ENCODE measurements around the gene SRF.
A peak's percentile ranks its signal among the peaks of the same experiment; 100 is the strongest.

SRF gene

GRCh38 chr6:43180985-43181384, 9.9 kb downstream of the SRF start:
- Histone ChIP-seq H3K36me3 (ENCODE audit: control insufficient read depth, insufficient read depth, low read length) (peaks cover 32% of the 10 kb centered on the region), H3K27me3 (replicated peaks; ENCODE audit: control insufficient read depth, insufficient read depth, low read length) (no peaks in the 10 kb centered on the region), H3K4me3 (replicated peaks; ENCODE audit: low read depth, low read length) (no peak overlapping the region)
- TF ChIP-seq CTCF (IDR thresholded peaks at IDR 0.05; ENCODE audit: insufficient read depth, low read length, poor library complexity, severe bottlenecking), result no peak
- DNase-seq (ENCODE audit: extremely low read depth, insufficient read length), result no peak

GRCh38 chr6:43181621-43181941, 10.5 kb downstream of the SRF start:
- DNase-seq (ENCODE audit: extremely low read depth, insufficient read length), result no peak
- TF ChIP-seq CTCF (IDR thresholded peaks at IDR 0.05; ENCODE audit: insufficient read depth, low read length, poor library complexity, severe bottlenecking), result no peak
- peaks cover 28% of the 10 kb centered on the region for H3K36me3 ChIP-seq (ENCODE audit: control insufficient read depth, insufficient read depth, low read length)
- no peaks in the 10 kb centered on the region for H3K27me3 ChIP-seq (replicated peaks; ENCODE audit: control insufficient read depth, insufficient read depth, low read length)
- peak overlapping the region; percentile 92 for H3K4me3 ChIP-seq (replicated peaks; ENCODE audit: low read depth, low read length)

- Histone ChIP-seq H3K36me3 (ENCODE audit: control insufficient read depth, insufficient read depth, low read length) (peaks cover 29% of the 10 kb centered on the region), H3K4me3 (replicated peaks; ENCODE audit: low read depth, low read length) (peak within 1 kb of the TSS; percentile 92), H3K27me3 (replicated peaks; ENCODE audit: control insufficient read depth, insufficient read depth, low read length) (no peaks in the 10 kb centered on the region)
- DNase-seq (ENCODE audit: extremely low read depth, insufficient read length), result peak; percentile 89
- TF ChIP-seq CTCF (IDR thresholded peaks at IDR 0.05; ENCODE audit: insufficient read depth, low read length, poor library complexity, severe bottlenecking), result peak; percentile 5
Measured at GRCh38 chr6:43181942-43182860, 11.1 kb downstream of the SRF start, which contains the start of gene CUL9. CUL9 (plus strand) TSS chr6:43182196; CDS start chr6:43184311, 2,115 bp downstream.

- Histone ChIP-seq H3K4me3 (replicated peaks; ENCODE audit: low read depth, low read length) (no peak overlapping the region; the same call in 1 of the 2 replicates), H3K36me3 (ENCODE audit: control insufficient read depth, insufficient read depth, low read length) (peaks cover 30% of the 10 kb centered on the region), H3K27me3 (replicated peaks; ENCODE audit: control insufficient read depth, insufficient read depth, low read length) (no peaks in the 10 kb centered on the region)
- TF ChIP-seq CTCF (IDR thresholded peaks at IDR 0.05; ENCODE audit: insufficient read depth, low read length, poor library complexity, severe bottlenecking), result no peak
- no peak for DNase-seq (ENCODE audit: extremely low read depth, insufficient read length)
Measured at GRCh38 chr6:43183441-43183840, 12.4 kb downstream of the SRF start.

- Histone ChIP-seq H3K4me3 (replicated peaks; ENCODE audit: low read depth, low read length) (no peak overlapping the region), H3K27me3 (replicated peaks; ENCODE audit: control insufficient read depth, insufficient read depth, low read length) (no peaks in the 10 kb centered on the region), H3K36me3 (ENCODE audit: control insufficient read depth, insufficient read depth, low read length) (peaks cover 22% of the 10 kb centered on the region)
- no peak for TF ChIP-seq CTCF (IDR thresholded peaks at IDR 0.05; ENCODE audit: insufficient read depth, low read length, poor library complexity, severe bottlenecking)
- DNase-seq (ENCODE audit: extremely low read depth, insufficient read length), result no peak
Measured at GRCh38 chr6:43184268-43184985, 13.4 kb downstream of the SRF start.
